Measurements from ENCODE around the gene PDGFB.

PDGFB gene

DNA sequence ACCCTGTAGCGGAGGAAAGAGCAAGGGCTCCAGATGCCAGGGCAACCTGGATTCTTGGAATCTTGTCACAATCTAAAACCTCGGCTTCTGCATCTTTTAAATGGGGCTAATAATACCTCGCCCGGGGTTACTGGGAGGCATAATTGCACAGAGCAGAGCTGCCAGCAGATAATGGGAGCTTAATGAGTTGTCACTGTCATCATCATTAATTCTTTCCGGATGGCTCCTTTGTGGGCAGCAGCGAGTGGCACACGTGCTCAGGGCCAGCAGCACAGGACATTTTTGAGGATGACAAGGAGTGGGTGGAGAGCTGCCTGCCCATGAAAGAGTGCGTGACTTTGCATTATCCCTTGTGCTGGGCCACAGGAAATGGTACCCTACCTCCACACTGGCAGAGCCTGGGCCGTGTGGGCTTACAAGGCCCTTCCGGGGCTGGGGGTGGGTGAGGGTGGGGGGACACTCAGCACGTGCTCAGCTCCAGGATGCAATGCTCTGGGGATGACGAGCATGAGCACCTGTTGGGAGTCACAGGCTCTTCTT is 5.7 kb downstream of the PDGFB start:
- DNase-seq = no peak

DNA sequence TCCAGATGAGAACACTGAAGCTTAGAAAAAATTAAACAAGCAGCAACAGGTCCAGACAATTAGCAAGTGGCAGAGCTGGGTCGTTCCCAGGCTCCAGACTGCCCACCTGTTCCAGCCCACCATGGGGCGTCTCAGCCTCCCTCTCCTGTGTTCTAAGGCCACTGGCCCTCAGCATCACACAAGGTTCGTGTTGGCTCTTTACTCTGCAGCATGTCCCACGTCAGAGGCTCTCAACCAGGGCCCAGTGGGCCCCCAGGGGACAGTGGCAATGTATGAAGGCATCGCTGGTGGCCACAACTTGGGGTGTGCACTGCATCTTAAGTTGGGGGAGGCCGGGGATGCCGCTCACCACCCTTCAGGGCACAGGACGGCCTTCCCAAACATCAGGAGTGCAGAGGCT is 6.2 kb downstream of the PDGFB start:
- DNase-seq = no peak

DNA sequence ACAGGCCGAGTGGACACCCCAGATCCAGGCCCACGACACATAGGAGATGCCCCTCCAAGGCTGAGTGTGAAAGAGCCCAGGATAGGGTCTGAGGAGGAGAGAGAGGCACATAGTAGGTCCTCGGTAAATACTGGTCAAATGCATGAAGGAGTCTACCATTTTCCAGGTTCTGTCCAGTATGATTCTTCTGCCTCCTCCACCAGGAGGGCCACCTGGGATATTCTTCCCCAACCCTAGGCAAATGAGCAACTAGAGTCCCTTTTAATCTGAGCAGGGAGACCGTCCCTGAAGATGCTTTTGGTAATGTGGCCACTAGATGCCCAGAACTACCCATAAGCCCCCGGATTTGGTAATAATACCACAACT is 6.7 kb downstream of the PDGFB start:
- DNase-seq = no peak

DNA sequence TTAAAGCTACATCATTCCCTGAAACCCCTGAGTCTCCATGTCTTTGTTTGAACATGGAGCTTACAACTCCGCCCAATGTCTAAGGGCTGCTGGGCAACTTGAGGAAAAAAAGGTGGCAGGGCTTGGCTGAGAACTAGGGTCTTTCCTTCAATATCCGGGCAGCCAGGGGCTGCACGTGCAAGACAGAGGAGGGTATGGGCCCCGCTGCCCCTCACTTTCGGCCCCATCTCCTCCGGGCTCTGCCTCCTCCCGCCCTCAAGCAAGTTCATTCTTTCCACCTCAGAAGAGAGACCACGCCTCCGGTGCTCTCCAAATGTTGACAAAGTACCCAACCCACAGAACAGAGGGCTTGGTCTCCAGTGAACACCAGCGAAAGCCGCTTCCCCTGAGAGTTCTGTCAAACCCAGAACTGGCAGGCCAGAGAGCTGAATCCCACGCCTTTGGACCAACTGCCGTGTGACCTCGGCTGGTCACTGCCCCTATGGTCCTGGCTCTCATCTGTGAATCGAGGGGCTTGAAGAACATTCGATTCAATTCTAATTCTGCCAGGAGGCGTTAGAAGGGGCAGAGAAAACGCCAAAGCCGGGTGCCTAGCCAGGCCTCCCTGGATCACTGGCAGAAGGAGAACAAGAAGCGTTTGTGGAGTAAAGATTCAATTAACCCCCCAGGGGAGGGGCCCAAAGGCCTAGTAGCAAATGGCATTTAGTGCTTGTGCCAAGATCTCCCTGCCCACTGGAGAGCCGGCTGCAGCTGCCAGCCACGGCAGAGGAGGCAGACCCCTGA is 7.3 kb downstream of the PDGFB start:
- no peak for DNase-seq

DNA sequence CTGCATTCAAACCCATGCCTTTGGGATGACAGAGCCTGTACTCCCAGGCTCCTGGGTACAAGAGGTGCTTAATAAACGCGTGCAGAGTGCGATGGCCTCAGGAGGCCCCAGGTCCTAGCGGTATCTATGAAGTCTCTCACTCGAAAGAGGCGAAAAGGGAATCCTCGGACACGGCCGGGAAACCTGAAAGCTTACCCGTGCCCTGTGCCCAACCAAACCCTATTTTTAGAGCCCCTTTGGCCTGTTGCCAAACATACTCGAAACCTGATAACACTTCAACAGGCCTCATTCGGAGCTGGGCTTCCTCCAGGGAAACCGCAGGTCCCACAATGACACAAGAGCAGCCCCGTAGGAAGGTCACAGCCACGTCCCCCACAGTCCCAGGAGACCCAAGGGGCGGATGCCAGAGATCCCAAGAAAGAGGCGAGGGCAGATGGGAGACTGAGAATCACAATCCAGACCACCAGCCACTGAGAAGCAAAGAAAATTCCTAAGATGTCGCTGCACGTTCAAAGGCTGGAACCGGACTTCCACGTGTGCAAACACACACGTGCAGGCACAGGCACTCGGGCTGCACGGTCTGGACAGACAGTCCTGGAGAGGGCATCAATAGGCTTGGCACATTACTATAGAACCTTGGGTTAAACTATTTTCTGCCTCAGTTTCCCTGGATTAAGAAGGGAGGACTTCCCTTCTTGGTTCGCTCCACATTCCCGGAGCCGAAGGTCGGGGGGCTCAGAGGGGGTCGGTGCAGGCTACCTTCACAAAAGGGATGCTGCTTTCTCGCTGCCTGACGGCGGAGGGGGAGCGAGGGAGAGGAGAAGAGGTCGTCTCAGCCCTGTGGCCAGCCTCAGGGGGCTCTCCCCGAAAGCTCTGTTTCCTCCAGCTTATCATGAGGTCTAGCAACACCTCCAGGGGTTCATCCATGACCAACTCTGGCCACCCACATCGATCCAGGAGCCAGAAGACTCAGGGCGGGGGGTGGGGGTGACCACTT is 8.2 kb downstream of the PDGFB start:
- no peak for DNase-seq

DNA sequence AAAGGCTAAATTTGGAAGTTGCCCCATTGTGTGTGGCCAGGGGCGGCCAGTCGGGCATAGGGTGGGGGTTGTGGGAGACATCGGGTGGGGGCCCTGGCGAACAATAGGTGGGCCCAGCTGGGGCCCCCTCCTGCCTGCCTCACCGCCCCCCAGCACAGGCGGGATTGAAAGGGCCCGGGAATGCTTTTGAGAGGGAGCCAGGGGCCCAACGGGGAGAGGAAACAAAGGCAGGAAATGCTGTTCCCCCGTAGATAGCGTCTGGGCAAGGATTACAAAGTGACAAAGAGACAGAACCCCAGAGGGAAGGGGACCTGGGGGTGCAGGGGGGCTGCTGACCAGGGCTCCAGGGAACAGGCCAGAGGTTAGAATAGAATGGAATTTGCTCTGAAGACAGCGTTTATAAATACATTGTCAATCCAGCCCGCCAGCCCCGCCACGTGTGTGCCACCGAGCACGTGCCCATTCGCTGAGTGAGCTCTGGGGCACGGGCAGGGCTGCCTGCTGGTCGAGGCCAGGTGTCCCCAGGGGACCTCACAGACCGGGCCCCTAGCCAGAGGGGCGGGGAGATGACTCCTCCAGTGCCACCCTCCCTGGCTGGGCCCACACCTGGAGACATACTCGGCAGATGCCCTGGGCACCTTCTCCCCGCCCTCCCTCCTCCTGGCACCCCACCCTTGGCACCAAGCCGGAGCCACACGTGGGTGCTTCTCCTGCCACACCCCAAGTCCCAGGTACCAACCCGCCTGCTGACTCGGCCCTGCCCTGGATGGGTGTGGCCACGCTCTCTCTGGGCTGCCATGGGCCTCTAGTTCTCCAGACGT is 9.7 kb downstream of the PDGFB start:
- no peak for DNase-seq

DNA sequence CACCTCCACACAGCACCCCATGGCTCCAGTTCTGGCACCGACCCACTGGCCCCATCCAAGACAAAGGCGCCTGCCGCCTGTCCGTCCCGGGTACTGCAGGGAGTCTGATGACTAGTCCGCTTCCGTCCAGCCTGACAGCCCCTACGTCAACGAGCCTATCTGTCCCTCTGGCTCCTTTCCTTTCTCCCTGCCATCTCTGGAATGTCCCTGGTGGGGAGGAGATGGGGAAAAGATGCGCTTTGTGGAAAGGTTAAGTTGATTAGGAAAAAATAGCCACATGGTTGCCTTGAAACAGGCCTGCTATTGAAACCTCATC is 10.4 kb downstream of the PDGFB start:
- DNase-seq = no peak

DNA sequence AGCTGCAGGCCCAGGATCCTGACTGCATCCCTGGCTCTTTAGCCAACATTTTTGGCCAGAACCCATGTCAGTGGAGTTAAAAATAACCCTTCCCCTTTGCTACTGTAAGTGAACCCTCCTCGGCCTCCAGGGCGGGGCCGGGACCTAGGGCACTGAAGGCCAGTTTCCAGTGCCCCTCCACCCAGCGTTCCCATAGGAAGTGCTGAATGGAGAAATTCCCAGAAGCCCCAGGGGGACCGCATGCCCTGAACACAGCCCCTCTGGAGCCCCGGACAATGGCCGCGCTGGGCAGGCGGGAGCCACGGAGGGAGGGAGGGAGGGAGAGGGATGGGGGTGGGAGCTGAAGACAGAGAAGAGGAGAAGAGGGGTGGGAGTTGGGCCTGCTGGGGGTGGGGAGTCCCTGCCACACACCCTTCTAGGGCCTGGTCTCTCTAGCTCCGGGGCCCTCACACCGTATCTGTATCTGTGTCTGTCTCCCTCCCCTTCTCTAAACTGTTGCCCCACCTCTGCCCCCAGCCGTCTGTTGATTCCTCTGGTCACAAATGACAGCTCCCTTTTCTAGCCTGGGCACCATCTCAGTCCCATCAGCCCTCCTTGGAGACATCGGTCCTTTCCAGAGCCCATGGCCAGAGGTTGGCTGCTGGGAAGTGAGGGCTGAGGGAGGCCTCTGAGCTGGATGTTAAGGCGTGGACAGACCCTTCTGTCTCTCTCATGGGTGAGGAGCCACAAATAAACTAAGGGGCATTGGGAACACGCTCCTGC is 10.9 kb downstream of the PDGFB start:
- DNase-seq = no peak

DNA sequence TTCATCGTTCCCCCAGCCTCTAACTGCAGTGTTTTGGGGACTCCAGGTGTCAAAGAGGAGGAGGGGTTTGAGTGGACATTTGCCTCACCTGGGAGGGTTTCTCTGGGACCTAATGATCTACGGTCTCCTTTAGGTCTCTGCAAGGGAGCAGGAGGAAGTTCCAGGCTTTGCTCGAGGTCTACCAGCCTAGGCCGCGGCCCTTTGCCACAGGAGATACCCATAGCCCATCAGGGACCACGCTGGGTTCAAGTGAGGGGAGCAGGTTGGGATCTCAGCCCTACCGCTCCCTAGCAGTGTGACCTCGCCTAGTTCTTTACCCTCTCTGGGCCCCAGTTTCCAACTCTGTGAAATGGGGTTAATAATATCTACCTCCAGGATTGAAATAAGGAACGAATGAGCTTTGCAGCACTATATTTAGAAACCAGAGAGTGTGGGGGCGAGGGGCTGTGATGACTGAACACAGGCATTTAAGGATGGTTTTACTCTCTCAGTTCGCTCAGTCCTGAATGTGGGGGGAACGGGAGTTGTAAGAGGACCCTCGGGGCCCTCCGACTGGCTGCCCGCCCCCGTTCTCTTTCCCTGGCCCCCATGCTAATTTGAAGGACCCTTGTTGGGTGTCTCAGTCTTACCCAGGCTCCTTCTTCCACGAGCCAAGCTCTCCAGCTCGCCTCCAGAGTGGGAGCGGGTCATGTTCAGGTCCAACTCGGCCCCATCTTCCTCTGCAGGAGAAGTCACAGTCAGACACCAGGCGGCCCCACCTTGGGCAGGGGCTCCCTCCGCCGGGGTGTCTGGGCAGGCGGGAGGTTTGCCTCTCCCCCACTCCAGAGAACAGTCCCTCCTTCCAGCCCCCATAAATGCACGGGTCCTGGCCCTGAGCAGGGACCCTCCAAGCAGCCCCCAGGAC is 11.7 kb downstream of the PDGFB start:
- DNase-seq = no peak

DNA sequence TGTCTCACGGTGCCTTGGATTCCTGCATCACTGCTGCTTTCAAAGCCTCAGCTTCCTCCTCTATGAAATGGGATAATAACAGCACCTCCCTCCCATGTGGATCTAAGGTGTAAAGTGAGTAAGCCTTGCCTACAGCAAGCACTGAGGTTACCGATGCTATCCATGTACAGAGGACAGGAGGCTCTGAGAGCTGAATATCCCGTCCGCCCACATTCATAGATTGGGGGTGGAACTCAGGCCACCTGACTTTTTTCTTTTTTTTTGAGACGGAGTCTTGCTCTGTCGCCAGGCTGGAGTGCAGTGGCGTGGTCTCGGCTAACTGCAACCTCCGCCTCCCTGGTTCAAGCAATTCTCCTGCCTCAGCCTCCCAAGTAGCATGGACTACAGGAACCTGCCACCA is 12.5 kb downstream of the PDGFB start:
- no peak for DNase-seq

DNA sequence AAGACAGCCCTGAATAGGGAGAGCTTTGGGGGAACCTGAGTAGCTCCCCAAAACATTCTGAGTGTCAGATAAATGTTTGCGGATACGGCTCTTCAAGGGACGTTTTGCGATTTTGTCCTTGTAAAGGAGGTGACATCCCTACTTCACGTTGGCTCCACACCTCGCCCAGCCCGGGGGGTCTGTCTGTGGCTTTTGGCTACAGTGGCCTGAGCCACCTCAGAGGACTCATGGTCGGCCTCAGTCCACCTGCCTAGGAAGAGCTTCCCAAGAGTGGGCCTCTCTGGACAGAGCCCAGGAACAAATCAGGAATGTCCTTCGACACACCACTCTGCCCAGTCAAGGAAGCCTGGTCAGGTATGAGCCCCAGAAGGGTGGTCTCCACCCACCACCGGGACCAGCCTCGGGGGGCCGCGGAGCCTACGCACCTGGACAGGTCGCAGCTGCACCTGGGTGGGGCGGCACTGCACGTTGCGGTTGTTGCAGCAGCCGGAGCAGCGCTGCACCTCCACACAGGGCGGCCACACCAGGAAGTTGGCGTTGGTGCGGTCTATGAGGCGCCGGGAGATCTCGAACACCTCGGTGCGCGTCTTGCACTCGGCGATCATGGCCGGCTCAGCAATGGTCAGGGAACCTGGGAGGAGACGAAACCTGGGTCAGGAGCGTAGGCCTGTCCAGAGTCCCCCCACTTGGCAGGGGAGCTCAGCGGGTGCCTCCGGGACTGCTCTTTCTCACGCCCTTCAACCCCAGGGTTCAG is 13.4 kb downstream of the PDGFB start:
- no peak for DNase-seq

DNA sequence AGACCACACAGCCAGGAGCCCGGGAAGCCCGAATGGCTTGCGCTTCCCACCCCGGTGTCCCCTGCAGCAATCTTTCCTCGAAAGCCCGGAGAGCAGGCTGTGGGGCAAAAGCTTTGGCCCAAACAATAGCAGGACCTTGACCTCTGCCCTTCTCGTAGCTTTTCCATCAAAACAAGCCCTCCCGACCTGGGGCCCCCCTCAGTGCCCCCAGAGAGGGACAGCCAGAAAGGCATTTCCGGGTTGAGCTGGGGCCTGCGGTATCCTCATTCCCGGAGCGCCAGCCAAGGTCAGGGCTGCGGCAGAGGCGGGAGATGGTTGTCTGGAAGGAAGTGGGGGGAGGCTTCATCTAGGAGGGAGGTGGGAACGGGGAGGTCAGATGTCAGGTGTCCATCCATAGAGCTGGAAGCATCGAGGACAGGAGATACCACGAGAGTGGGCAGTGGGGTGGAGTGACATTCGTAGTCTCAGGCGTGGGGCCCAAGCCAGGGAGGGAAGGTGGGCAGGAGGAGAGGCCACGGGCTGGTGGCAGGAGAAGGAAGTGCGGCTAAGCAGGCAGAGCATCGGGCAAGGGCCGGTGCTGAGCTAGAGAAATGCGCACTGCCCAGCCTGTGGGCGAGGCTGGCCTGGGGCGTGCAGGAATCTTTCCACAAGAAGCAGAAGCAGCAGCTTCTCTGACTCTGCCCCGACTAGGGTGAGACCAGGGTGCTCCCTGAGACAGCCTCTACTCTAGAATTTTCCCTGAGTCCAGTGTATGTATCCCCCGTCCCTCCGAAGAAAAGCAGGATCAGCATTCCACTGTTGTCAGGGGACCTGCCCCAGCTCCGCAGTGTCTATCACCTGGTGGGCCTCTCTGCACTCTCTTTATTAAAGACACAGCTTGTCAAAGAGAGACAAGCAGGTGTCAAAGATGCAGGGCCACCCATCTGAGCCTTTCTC is 14.3 kb downstream of the PDGFB start:
- no peak for DNase-seq

DNA sequence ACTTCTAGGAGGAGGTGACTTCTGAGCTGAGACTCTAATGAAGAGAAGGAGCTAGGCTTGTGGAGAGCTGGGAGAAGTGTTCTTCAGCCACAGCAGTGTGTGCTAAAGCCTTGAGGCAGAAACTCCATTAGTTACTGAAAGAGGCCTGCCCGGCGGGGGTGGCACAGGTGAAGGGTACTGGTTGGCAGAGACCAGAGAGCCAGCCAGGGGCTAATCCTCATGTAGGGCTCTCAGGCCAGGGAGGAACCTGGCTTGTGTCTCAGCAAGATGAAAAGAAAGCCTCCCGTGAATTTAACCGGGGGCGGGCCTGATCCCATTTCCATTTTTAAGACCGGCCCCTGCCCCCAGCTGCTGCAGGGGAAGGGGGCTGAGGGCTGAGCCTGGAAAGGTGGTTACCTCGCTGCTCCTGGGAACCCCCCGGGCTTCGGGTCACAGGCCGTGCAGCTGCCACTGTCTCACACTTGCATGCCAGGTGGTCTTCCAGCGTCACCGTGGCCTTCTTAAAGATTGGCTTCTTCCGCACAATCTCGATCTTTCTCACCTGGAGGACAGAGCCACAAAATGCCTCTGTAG is 15.0 kb downstream of the PDGFB start:
- DNase-seq = no peak

DNA sequence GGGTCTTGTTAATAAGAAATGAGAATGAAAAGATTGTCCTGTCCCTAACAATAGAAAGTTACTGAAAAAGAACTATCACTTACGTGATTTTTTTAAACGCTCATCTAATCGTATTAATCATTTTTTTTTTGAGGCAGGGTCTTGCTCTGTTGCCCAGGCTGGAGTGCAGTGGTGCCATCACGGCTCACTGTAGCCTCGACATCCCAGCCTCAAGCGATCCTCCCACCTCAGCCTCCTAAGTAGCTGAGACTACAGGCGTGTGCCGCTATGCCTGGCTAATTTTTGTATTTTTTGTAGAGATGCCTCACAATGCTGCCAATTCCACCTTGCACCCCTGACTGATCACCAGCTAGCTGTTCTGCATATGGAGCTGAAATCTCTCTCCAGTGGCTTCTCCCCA is 15.7 kb downstream of the PDGFB start:
- DNase-seq = no peak

DNA sequence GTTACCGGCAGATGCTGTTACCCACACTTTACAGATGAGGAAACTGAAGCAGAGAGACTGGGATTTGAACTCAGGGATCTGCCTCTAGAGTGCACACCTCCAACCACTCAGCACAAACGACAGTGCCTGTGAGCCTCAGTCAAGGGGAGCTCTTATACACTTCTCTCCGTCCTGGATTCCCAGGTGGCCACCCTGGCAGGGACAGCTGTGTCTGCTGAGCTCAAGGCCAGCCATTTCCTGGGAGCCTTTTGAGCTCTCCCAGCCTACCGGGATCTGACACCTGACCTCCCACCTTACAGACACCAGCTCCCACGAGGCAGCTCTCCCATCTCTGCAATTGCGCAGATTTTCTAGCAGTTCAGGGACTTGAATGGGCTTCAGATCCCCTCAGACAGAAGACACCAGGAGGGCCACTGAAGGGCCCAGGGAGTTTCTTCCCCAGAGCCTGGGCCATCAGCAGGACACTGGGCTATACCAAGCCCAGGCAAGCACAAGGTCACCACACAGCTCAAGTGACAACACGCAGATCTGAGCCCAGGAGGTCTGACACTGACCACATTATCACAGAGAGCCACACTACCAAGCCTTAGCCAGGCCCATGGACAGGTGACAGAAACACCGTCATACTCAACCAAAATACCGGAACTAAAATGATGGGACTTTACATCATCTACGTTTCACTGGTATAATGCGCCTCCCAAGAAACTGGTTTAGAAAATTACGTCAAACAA is 17.1 kb downstream of the PDGFB start:
- no peak for DNase-seq

DNA sequence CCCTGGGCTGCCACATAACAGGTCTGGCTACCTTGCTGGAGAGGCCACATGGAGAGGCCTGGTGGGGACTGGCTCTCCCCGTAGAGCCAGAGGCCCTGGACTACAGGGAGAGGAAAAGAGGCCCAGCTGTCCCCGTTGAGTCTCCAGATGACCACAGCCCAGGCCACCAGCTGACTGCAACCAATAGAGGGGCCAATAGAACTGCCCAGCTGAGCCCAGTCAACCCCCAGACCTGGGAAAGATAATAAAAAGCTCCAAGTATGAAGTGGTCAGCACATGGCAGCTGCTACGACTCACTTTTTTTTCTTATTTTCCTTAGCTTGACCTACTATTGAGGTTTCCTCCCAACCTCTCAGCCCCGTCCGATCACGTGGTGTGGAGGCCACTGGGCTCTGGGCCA is 18.4 kb downstream of the PDGFB start:
- no peak for DNase-seq

DNA sequence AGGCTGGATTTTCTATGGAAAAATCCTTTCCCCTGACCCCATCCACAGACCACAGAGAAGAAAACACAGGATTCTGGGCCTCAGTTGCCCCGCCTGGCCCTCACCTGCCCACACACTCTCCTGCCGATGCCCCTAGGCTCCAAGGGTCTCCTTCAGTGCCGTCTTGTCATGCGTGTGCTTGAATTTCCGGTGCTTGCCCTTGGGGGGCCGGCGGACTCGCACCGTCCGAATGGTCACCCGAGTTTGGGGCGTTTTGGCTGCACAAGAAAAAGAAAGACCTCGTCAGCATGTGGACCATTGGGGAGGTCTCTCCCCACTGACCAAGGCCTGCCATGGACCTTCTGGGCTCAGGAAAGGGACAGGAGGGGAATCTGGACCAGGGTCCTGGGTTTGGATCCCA is 19.2 kb downstream of the PDGFB start:
- no peak for DNase-seq

DNA sequence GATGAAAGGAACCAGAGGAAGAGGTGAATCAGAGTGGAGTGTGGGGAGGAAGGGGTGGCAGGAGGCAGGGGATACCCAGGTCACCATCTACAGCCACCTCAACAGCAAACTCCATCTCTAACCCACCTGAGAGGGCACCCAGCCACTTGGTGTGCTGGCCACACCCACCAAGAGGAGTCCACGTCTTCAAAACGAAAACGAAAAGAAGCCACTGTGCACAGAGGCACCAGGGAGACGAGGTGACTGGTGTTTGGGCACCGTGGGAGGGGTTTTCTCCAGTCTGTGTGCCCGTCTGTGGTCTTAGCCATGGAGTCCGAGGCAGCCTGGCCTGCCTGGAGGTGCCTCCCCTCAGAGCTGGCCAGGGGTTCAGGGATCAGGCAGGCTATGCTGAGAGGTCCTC is 20.2 kb downstream of the PDGFB start:
- no peak for DNase-seq
